GM12878 (cell line): ENCODE measurements around the gene SGCB.

Experiments
- BRCA1 ChIP-seq: IDR thresholded peaks from 2 replicates; pipeline ENCODE4 v1.6.1; 2011; ENCODE audit warnings: low read depth, low read length, improper control_type of control experiment
- EP300 ChIP-seq, 2 experiments: fragments of 150-350 bp in 1 of 2; IDR thresholded peaks; 2 replicates each; pipeline ENCODE4 v1.6.1; 2011 to 2012; ENCODE audit warnings: low read depth in 2 of 2, low read length in 2 of 2, borderline replicate concordance in 1 of 2, improper control_type of control experiment in 1 of 2, inconsistent platforms in 1 of 2; ENCODE audit not compliant: control insufficient read depth in 1 of 2
- ETV6 ChIP-seq, 2 experiments: fragments of 450-650 bp in 1 of 2; IDR thresholded peaks in 1 of 2; conservative IDR thresholded peaks in 1 of 2; 2 replicates each; pipeline ENCODE4 v1.6.1; 2014; ENCODE audit warnings: antibody characterized with exemption in 1 of 2, borderline replicate concordance in 1 of 2, low read depth in 1 of 2, mild to moderate bottlenecking in 1 of 2, moderate library complexity in 1 of 2
- HDGF ChIP-seq: fragments of 450-650 bp; IDR thresholded peaks from 2 replicates; pipeline ENCODE4 v1.6.1; 2016; ENCODE audit warnings: antibody characterized with exemption
- NFXL1 ChIP-seq: fragments of 450-650 bp; IDR thresholded peaks from 2 replicates; pipeline ENCODE4 v1.6.1; 2017; ENCODE audit warnings: antibody characterized with exemption, mild to moderate bottlenecking, borderline replicate concordance
- NFYB ChIP-seq: IDR thresholded peaks from 2 replicates; pipeline ENCODE4 v1.6.1; 2011; ENCODE audit warnings: low read depth, mild to moderate bottlenecking, low read length, improper control_type of control experiment, moderate library complexity; ENCODE audit not compliant: insufficient read depth
- POLR2A ChIP-seq: IDR thresholded peaks from 2 replicates; pipeline ENCODE4 v1.6.1; 2011; ENCODE audit warnings: low read depth, mild to moderate bottlenecking, low read length
- RCOR1 ChIP-seq: conservative IDR thresholded peaks from 2 replicates; pipeline ENCODE4 v1.6.1; 2012; ENCODE audit warnings: low read depth, low read length, improper control_type of control experiment
- YY1 ChIP-seq: IDR thresholded peaks from 2 replicates; pipeline ENCODE4 v1.6.1; 2011; ENCODE audit warnings: low read depth, mild to moderate bottlenecking, low read length
- TF ChIP-seq, protein P1 (sequence below), 3 experiments: IDR thresholded peaks in 2 of 3; conservative IDR thresholded peaks in 1 of 3; 2 replicates each; pipeline ENCODE4 v1.5.1; 2011; ENCODE audit warnings: low read depth in 3 of 3, low read length in 3 of 3, mild to moderate bottlenecking in 3 of 3, control low read depth in 2 of 3, moderate library complexity in 2 of 3, inconsistent platforms in 1 of 3, mixed read lengths in 1 of 3; ENCODE audit not compliant: control insufficient read depth in 2 of 3, insufficient read depth in 1 of 3; ENCODE audit errors: extremely low read depth in 1 of 3
- TF ChIP-seq, protein P2 (sequence below): fragments of 450-650 bp; IDR thresholded peaks from 2 replicates; pipeline ENCODE4 v1.6.1; 2017; ENCODE audit warnings: mild to moderate bottlenecking, low read depth, inconsistent platforms; ENCODE audit not compliant: poor library complexity, severe bottlenecking
- TF ChIP-seq, protein P3 (sequence below): IDR thresholded peaks from 2 replicates; pipeline ENCODE4 v1.6.1; 2012; ENCODE audit warnings: low read depth, low read length, improper control_type of control experiment
- TF ChIP-seq, protein P4 (sequence below): IDR thresholded peaks from 2 replicates; pipeline ENCODE4 v1.6.1; 2012; ENCODE audit warnings: low read depth, low read length, improper control_type of control experiment

DNA sequence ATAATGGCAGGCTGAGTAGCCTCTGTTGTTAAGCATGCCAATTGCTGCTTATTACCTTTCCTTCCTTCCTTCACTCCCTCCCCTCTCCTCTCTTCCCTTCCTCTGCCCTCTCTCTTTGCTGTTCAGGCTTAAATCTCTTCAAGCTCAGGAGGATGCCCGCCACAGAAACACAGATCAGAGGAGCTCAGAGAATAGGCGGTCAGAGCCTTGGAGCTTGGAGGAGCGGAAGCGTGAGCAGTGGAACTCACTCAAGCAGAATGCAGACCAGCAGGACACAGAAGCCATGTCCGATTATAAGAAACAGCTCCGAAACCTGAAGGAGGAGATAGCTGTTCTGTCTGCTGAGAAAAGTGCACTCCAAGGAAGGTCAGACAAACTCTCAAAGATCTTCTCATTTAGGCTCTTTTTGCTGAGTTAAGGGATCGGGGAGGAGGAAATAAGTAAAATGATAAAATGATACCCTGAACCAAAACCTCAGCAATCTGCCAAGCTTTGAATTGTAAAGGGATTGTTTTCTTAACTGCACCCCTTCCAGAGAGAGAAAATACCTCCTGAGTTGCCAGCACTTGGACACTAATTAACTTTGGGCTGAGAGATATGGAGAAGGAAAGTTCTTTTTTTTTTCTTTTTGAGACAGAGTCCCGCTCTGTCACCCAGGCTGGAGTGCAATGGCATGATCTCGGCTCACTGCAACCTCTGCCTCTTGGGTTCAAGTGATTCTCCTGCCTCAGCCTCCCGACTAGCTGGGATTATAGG, 33.9 kb upstream of the SGCB start:
- TF ChIP-seq HDGF (no peak), EP300 (IDR thresholded peaks at IDR 0.05; ENCODE audit: borderline replicate concordance in 1 of 2, control insufficient read depth in 1 of 2, low read depth in 2 of 2, low read length in 2 of 2) (no peak), POLR2A (no peak), RCOR1 (no peak), NFXL1 (no peak), ETV6 (conservative IDR thresholded peaks at IDR 0.05 in 1 of 2, IDR thresholded peaks at IDR 0.05 in 1 of 2; ENCODE audit: borderline replicate concordance in 1 of 2, low read depth in 1 of 2) (no peak), NFYB (no peak), BRCA1 (no peak), YY1 (no peak)
- TF ChIP-seq, protein P1, sequence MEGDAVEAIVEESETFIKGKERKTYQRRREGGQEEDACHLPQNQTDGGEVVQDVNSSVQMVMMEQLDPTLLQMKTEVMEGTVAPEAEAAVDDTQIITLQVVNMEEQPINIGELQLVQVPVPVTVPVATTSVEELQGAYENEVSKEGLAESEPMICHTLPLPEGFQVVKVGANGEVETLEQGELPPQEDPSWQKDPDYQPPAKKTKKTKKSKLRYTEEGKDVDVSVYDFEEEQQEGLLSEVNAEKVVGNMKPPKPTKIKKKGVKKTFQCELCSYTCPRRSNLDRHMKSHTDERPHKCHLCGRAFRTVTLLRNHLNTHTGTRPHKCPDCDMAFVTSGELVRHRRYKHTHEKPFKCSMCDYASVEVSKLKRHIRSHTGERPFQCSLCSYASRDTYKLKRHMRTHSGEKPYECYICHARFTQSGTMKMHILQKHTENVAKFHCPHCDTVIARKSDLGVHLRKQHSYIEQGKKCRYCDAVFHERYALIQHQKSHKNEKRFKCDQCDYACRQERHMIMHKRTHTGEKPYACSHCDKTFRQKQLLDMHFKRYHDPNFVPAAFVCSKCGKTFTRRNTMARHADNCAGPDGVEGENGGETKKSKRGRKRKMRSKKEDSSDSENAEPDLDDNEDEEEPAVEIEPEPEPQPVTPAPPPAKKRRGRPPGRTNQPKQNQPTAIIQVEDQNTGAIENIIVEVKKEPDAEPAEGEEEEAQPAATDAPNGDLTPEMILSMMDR (IDR thresholded peaks at IDR 0.05 in 2 of 3, conservative IDR thresholded peaks at IDR 0.05 in 1 of 3; ENCODE audit: control insufficient read depth in 2 of 3, extremely low read depth in 1 of 3, insufficient read depth in 1 of 3, low read depth in 3 of 3, low read length in 3 of 3): no peak
- TF ChIP-seq, protein P2, sequence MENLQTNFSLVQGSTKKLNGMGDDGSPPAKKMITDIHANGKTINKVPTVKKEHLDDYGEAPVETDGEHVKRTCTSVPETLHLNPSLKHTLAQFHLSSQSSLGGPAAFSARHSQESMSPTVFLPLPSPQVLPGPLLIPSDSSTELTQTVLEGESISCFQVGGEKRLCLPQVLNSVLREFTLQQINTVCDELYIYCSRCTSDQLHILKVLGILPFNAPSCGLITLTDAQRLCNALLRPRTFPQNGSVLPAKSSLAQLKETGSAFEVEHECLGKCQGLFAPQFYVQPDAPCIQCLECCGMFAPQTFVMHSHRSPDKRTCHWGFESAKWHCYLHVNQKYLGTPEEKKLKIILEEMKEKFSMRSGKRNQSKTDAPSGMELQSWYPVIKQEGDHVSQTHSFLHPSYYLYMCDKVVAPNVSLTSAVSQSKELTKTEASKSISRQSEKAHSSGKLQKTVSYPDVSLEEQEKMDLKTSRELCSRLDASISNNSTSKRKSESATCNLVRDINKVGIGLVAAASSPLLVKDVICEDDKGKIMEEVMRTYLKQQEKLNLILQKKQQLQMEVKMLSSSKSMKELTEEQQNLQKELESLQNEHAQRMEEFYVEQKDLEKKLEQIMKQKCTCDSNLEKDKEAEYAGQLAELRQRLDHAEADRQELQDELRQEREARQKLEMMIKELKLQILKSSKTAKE: no peak
- TF ChIP-seq, protein P3, sequence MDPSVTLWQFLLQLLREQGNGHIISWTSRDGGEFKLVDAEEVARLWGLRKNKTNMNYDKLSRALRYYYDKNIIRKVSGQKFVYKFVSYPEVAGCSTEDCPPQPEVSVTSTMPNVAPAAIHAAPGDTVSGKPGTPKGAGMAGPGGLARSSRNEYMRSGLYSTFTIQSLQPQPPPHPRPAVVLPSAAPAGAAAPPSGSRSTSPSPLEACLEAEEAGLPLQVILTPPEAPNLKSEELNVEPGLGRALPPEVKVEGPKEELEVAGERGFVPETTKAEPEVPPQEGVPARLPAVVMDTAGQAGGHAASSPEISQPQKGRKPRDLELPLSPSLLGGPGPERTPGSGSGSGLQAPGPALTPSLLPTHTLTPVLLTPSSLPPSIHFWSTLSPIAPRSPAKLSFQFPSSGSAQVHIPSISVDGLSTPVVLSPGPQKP: no peak
- TF ChIP-seq, protein P4, sequence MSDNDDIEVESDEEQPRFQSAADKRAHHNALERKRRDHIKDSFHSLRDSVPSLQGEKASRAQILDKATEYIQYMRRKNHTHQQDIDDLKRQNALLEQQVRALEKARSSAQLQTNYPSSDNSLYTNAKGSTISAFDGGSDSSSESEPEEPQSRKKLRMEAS: no peak
